Measurements from ENCODE around the gene DEPP1. TPM values are rescaled to one million over a fixed set of nuclear protein-coding genes. Genes with fewer than 3 reads are reported as not detected.
A peak's percentile ranks its signal among the peaks of the same experiment; 100 is the strongest.

Gene DEPP1
- total and polyA plus RNA-seq, 2 of the 13 experiments (the other 11 are each of a cell fraction or from before 2014, with no cell fraction given) = 14.8 to 270 TPM

- TF ChIP-seq MAF1 (CRISPR knock-in tag; IDR thresholded peaks at IDR 0.05; ENCODE audit: borderline replicate concordance) (no peak; the same call in 1 of the 2 replicates), HNF4A (CRISPR knock-in tag; IDR thresholded peaks at IDR 0.05) (peak; percentile 76), ZNF781 (CRISPR knock-in tag; IDR thresholded peaks at IDR 0.05; ENCODE audit: borderline replicate concordance, not compliant biosample characterization) (peak; percentile 81), HDAC1 (CRISPR knock-in tag; IDR thresholded peaks at IDR 0.05) (peak; percentile 16; the same call in 1 of the 2 replicates), ZFAT (CRISPR knock-in tag; conservative IDR thresholded peaks at IDR 0.05) (no peak), KDM3A (CRISPR knock-in tag; IDR thresholded peaks at IDR 0.05; ENCODE audit: low read depth) (peak; percentile 91), HNRNPK (IDR thresholded peaks at IDR 0.05; ENCODE audit: low read depth, low read length, poor library complexity, severe bottlenecking) (no peak), IKZF4 (CRISPR knock-in tag; IDR thresholded peaks at IDR 0.05; ENCODE audit: borderline replicate concordance, low read depth, not compliant biosample characterization) (peak; percentile 63), ZNF543 (CRISPR knock-in tag; IDR thresholded peaks at IDR 0.05) (peak; percentile 29; the same call in 1 of the 2 replicates), ISL2 (CRISPR knock-in tag; IDR thresholded peaks at IDR 0.05) (peak; percentile 78; the same call in 1 of the 2 replicates), MXI1 (IDR thresholded peaks at IDR 0.05; ENCODE audit: borderline replicate concordance, low read depth, low read length) (peak; percentile 85; the same call in 2 of the 3 replicates), RXRB (CRISPR knock-in tag; IDR thresholded peaks at IDR 0.05; ENCODE audit: borderline replicate concordance) (peak; percentile 96), ATF7-NPFF (CRISPR knock-in tag; IDR thresholded peaks at IDR 0.05; ENCODE audit: low read depth) (peak; percentile 71; the same call in 1 of the 2 replicates), ZNF704 (CRISPR knock-in tag; IDR thresholded peaks at IDR 0.05; ENCODE audit: borderline replicate concordance) (no peak; the same call in 1 of the 2 replicates), SP5 (CRISPR knock-in tag; IDR thresholded peaks at IDR 0.05; ENCODE audit: borderline replicate concordance, low read depth) (peak; percentile 97), EP300 (IDR thresholded peaks at IDR 0.05; ENCODE audit: low read depth in 2 of 2, low read length in 2 of 2) (peak in 1 of 2 experiments; percentile 87; a peak in 3 of 4 replicates), EP300 (CRISPR knock-in tag; IDR thresholded peaks at IDR 0.05; ENCODE audit: borderline replicate concordance) (peak; percentile 94), ZBTB20 (CRISPR knock-in tag; IDR thresholded peaks at IDR 0.05; ENCODE audit: borderline replicate concordance, low read depth) (0 out of 2 replicates have a peak, but pooled peaks have one; percentile 78), HOXA3 (CRISPR knock-in tag; IDR thresholded peaks at IDR 0.05) (peak; percentile 47; the same call in 1 of the 2 replicates), ZNF678 (CRISPR knock-in tag; IDR thresholded peaks at IDR 0.05) (no peak), STAT5B (CRISPR knock-in tag; IDR thresholded peaks at IDR 0.05) (no peak), ZNF746 (CRISPR knock-in tag; IDR thresholded peaks at IDR 0.05) (peak; percentile 86), SOX5 (CRISPR knock-in tag; IDR thresholded peaks at IDR 0.05; ENCODE audit: borderline replicate concordance) (peak; percentile 90; the same call in 1 of the 2 replicates), GABPA (IDR thresholded peaks at IDR 0.05; ENCODE audit: low read depth, low read length) (no peak), GABPA (CRISPR knock-in tag; IDR thresholded peaks at IDR 0.05; ENCODE audit: low read depth) (no peak), HMGXB4 (CRISPR knock-in tag; IDR thresholded peaks at IDR 0.05; ENCODE audit: borderline replicate concordance in 1 of 2, low read depth in 1 of 2) (peak in 1 of 2 experiments; percentile 80; a peak in 3 of 4 replicates), SPEN (CRISPR knock-in tag; IDR thresholded peaks at IDR 0.05; ENCODE audit: low read depth) (peak; percentile 95), XRCC5 (optimal IDR thresholded peaks at IDR 0.05; ENCODE audit: low read length) (peak; percentile 63)
Observed at GRCh38 chr10:44978570-44979280, at the start of gene DEPP1 (continued).
